ENCODE results near the gene DPAGT1.
A peak's percentile ranks its signal among the peaks of the same experiment; 100 is the strongest.
"Not testable (repeated sequence)": the region's sequence is repeated elsewhere in the genome, so short reads cannot be mapped to it uniquely, and the experiment has no call there.

DPAGT1 gene

DNA sequence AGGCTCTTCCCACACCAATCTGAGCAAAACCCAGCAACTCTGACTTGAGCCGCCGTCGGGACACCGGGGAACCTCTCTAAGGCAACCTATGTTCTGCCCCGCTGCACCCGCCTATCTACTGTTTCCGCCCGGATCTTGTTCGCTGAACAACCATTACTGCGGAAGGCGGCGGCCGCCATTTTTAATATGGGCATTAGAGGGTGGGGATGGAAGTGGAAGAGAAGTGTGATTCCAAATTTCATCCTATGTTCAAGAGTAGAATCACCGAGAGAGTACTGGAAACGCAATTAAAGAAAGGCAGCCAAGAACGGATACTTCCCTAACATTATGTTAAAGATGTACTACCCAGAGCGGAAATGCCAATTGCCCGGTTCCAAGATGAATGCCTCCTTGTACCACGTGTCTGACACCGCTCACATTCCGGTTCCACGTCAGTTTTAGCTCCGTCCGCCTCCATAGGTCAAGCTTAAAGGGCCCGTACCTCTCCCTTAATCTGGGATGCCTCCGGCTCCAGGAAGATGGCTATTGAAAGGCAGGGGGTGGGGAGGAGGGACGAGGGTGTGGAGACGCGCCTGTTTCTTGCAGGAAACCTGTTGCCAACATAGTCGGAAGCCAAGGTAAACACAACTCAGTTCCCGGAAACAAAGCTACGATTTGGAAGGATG lies at the start of gene DPAGT1:
Gene DPAGT1 (minus strand): TSS at position 95 of the 665 bp plus-strand sequence. CDS start 198 bp downstream, outside the sequence.
- peak; percentile 97 for DNase-seq

DNA sequence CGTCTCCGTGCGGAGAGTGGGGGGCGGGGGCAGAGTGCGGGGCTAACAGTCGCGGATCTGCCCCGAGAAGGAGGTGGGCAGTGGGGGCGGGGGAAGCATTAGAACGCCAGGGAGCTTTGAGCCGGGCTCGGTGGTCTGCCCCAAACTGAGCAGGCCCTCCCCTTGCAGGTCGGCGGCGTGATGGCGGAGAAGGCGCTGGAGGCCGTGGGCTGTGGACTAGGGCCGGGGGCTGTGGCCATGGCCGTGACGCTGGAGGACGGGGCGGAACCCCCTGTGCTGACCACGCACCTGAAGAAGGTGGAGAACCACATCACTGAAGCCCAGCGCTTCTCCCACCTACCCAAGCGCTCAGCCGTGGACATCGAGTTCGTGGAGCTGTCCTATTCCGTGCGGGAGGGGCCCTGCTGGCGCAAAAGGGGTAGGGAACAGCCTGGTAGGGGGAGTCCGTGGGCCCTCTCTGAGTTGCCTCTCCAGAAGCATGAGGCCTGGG lies 48.2 kb upstream of the DPAGT1 start:
- DNase-seq: no peak

DNA sequence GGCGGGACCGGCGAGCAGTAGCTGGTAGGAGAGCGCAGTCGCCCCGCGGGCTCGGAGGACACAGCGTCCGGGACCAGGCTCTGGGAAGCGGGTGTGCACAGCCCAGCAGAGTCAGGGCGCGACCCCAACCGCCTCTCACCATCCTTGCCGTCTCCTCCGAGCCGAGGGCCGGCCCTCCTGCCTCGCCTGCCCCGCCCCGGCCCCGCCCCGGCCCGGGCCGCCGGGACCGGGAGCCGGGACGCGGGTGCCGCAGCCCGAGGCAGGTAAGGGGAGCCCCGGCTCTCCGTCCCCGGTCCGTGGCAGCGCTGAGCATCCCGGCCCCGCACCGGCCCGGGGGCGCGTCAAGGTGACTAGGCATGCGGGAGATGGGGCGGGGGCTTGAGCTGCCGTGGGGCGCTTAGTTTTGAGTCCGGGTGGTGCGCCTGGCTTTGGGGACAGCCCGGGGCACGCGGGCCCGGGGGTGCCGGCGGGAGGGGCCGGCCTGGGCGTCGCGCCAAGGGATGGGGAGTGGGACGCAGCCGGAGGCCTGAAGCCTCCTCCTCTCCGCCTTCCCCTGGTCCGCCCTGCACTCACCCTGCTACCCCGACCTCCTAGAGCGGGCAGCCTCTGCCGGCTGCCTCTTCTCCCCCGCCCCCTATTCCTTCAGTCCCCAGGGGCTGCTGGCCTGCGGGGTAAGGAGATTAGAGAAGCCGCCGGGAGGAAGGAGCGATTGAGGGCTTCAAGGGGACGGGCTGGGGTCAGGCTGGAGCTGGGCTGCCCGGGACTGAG lies 47.5 kb upstream of the DPAGT1 start, which contains the start of gene ABCG4:
Gene ABCG4 (plus strand): TSS at position 35 of the 768 bp plus-strand sequence. CDS start 914 bp downstream, outside the sequence.
- peak; percentile 39 to 54 for DNase-seq

DNA sequence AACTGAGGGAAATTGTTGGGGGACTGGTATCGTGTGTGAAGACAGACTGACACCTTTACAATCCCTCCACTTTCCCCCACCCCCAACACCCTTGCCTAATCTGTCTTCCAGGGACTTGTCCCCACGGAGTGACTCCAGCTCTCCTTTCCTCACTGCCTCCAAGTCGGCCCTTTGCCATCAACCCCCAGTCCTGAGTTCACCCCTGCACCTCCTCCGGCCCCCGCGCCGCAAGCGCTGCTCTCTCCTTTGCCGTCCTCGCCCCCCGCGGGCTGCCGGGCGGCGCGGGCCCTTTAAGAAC lies 47.0 kb upstream of the DPAGT1 start:
- DNase-seq: no peak

DNA sequence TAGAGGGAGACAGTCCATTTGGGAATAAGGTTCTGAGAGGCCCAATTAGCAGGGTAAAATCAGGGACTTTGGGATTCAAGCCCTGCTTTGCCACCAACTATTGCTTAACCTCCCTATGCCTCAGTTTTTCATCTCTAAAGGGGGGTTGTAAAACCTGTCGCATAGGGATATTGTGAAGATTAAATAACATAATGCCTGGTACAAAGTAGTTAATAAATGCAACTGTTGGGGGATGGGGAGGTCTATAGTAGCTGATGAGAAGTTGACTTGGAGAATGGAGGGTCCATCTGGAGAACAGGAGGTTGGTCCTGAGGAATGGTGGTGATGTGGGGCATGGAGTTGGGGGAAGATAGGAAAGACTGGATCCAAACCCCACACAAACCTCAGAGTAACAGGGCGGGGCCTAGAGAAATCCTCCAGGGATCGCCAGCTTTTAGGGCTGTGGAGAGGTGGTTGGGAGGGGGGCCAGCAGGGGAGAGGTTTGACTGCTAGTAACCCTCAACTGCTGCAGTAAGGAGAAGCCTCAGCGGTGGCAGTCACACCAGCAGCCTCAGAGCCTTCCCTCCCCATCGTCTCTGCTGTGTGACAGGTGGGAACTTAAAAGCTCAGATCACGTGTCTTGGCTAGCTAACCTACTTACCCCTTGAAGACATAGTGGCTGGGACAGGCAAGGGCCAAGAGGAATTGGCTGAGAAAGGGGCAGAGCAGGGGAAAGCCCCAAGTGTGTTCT lies 46.1 kb upstream of the DPAGT1 start:
- DNase-seq: peak; percentile 87 to 92

DNA sequence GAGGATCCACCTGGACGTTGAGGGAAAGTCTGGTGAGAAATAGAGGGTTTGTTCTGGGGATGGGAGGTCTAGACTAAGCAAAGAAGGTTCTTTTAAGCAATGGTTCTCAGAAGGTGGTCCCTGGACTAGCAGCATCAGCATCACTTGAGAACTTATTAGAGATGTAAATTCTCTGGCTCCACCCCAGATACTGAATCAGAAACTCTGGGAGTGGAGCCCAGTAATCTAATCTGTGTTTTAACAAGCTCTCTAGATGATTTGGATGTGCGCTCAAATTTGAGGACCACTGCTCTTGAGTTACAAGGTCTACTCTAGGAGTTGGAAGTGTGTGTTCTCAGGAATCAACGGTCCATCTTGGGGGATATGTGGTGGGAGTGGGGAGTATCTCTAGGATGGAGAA lies 43.9 kb upstream of the DPAGT1 start:
- no peak for DNase-seq

DNA sequence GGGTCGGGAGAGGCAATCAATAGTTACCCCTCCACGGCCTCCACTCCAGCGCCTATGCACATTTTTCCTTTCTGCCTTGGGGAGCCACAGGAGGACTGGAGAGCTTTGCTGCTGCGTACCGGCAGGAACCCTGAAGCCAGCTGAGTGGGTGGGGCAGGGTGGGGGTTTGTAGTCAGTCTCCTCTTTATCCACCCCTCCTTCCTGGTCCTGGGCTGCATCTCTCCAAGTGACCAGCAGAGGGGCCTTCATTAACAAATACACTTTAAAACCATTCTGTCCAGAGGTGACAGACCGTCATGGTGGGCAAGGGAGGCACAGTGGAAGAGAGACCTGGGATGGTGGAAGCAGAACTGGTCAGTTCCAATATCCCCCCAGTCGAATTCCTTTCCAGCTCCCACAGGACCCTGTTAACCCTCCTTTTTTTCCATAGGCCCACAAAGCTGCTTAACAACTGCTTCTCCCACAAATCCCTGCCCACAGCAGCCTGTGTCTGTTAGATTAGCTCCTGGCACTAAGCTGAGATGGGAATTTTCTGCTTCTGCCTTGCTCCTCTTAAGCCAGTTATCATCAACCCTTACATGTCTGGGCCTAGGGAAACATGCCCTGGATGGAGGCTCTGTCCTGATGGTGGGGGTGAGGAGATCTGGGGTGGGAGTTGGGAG lies 43.3 kb upstream of the DPAGT1 start:
- peak; percentile 48 to 74 for DNase-seq

DNA sequence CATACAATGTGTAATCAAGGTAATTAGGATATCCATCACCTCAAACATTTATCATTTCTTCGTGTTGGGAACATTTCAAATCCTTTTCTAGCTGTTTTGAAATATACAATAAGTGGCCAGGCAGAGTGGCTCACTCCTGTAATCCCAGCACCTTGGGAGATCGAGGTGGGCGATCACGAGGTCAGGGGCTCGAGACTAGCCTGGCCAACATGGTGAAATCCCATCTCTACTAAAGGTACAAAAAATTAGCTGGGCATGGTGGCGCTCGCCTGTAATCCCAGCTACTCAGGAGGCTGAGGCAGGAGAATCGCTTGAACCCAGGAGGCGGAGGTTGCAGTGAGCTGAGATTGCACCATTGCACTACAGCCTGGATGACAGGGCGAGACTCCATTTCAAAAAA lies 37.6 kb upstream of the DPAGT1 start:
- DNase-seq: not testable (repeated sequence)

DNA sequence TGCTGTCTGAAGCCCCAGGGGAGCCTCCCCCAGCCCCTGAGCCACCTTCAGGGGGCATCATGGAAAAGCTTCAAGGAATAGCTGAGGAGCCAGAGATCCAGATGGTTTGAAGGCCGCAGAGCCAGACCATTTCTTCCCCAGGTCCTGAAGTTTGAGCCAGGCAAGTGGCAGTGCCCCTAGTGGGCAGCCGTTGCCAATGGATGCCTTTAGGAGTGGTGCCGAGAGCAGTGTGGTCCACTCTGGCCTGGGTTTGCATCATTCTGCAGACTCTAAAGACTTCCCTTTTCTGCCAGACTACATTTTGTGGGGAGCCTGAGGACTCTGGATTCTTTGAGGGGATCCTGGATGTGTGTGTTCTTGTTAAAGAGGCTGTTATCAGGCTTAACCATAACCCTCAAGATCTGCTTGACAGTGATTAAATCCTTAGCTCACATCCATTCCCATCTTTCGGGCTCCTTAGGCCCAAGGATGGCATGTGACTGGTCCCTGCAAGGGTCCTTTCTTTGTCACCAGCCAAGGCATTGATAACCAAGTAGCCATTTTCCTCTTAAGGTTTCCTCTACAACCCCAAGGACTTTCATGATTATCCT lies 32.8 kb upstream of the DPAGT1 start:
- no peak for DNase-seq

DNA sequence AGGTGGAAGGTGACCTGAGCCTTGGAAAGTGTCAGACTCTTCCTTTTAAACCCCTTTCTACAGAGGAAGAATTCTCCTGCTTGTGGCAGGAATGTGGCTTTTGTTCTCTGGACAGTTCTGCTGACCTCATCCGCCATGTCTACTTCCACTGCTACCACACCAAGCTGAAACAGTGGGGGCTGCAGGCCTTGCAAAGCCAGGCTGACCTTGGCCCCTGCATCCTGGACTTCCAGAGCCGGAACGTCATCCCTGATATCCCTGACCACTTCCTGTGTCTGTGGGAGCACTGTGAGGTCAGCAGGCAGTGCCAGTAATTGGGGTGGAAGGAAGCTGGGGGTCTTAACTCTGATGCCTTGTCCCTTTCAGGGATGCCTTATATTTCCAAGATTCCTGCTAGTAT lies 29.0 kb upstream of the DPAGT1 start:
- no peak for DNase-seq

DNA sequence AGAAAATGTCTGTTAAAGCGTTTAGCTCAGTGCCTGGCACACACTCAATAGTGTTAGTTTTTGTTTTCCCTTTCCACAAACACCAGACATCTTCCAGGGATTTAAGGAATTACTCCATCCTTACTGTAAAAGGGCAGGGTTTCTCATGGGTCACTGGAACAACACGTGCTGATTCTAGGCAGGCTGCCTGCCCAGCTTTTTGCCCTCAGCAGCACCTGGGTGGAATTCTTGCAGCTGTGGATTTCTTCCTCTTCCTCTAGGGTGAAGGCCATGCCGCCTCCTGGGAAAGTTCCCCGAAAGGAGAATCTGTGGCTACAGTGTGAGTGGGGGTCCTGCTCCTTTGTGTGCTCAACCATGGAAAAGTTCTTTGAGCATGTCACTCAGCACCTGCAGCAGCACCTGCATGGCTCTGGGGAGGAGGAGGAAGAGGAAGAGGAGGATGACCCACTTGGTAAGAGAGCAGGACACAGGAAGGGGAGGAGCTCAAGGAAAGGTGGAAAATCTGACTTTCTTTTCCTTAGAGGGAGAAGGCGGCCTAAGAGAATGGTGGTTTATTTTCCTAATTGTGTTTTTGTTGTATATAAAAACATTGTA lies 25.1 kb upstream of the DPAGT1 start:
- no peak for DNase-seq

DNA sequence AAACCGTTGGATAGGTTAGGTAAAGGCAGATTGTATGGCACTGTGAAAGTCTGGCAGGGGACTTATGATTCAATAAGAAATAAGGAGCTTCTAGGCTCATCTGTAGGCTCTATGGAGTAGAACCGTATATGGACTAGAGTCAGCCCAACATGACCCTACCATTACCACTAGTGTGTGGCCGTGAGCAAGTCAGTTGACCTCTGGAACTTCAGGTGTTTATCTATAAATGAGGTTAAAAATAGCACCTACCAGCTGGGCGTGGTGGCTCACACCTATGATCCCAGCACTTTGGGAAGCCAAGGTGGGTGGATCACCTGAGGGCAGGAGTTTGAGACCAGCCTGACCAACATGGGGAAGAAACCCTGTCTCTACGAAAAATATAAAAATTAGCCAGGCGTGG lies 24.2 kb upstream of the DPAGT1 start:
- DNase-seq: no peak

DNA sequence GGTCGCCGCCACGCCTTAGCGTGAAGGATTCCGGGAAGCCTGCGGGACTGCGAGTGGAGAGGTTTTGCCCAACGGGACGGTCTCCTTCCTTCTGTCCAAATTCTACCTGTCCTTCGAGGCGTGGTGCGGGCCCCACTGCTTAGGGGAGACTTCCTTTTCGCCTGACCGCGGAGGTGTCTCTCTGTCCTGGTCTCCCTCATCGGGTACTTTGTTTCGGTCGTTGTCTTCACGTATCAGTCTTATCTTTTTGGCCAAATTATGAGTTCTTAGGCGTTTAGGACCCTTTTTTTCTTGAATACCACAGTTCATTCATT lies 20.1 kb upstream of the DPAGT1 start:
- no peak for DNase-seq

DNA sequence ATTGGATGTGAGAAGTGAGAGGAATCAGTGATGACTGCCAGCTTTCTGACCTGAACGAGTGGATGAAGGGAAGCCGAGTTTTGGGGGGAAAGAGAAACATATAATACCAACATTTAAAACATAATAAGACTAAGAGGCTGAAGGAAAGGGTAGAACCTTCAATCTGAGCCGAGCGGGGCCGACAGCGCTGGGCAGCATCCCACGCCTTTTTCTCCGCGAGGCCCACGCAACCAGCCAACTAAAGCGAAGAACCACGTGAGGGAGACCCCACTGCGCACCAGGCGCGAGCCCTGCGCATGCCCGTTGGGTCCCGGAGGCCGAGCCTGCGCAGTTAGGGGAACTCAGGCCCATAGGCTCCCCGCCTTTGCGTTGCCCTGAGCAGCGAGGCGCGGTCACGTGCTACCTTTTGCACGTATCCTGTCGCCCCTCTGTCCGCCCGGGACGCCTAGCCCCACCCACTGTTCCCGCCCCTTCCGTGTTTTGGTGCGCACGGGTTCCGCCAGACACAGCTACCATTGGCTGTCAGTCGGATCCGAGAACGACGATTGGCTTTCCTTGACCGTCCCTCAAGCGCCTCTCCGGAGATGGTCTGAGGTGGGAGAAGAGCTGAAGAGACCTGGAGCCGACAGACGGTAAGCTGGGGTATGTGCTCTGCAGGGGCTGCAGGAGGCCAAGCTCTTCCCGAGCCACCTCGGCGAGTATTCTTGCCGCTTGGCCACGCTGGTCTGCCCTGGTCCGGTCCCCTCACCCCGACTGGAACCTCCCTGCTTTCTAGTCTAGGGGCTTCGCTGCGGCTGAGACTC lies 19.6 kb upstream of the DPAGT1 start, which contains the start of gene HINFP:
Gene HINFP (plus strand): TSS at position 573 of the 803 bp plus-strand sequence. CDS start 5,365 bp downstream, outside the sequence.
- DNase-seq: peak; percentile 98 to 99

DNA sequence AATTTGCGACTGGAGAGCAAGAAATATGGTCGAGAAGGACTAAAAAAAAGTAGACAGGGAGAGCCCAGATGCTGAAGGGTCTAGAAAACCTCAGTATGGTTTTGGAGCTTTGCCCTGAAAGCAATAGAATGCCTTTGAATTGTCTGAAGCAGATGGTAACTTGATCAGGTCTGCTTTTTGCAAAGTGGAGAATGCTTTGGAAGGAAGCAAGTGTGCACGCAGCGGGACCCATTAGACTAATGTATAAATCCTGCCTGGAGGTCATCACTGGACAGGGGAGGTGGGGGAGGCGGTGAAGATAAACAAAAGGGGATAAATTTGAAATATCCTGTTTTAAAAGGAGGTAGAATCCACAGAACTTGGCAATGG lies 19.0 kb upstream of the DPAGT1 start:
- peak; percentile 40 to 66 for DNase-seq

DNA sequence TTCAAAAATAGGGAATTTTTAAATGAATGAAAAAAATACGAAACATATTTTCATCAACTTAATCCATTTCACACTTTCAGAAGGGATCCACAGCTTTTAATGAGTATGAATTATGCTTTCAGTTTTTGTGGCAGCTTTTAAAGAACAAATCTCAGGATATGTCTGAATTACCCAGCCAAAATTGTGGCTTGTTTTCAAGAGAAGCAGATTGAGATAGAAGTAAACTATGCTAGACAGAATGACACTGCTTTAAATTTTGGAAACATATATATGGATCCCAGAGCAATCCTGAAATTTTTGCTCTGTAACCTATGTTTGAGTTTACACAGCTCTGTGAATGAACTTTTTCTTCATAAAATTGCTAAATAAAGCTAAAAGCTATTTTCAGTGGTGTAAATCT lies 17.3 kb upstream of the DPAGT1 start:
- DNase-seq: no peak

DNA sequence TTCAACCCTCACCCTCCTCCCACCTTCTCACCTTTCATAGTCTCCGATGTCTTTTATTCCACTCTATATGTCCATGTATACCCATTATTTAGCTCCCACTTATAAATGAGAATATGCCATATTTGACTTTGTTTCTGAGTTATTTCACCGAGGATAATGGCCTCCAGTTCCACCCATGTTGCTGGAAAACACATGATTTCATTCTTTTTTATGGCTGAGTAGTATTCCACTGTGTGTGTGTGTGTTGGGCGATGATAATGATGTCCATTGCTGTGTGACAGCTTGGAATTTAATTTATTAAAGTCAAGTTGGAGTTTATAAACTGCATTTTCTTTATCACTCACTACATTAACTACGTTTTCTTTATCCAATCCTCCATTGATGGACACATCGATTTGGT lies 16.6 kb upstream of the DPAGT1 start:
- no peak for DNase-seq

DNA sequence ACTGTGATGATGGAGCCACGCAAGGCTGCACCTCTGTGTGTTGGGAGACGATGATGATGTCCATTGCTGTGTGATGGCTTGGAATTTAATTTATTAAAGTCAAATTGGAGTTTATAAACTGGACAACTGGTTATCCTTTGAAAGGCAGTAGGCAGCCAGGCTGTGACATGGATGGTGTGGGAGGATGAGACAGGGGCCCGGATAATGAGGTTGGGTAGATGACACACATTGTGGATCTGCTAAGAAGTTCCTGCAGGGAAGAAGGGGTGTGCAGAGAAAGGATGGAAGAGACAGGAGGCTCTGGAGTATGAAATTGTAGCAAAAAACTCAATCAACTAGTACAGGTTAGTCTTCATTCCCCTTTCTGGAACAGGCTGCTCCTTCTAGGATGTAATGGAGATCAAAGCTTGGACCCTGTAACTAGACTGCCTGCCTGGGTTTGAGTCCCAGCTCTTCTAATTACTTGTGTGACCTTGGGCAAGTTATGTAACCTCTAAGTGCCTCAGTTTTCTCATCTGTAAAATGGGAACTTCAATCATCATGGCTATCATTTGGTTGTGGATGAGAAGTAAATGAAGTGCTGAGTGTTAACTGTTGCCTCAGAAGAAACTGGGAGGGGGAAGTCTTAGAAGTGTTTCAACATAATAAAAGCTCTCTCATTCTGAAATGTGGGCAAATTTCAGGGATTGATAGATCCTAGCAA lies 15.5 kb upstream of the DPAGT1 start:
- DNase-seq: no peak

DNA sequence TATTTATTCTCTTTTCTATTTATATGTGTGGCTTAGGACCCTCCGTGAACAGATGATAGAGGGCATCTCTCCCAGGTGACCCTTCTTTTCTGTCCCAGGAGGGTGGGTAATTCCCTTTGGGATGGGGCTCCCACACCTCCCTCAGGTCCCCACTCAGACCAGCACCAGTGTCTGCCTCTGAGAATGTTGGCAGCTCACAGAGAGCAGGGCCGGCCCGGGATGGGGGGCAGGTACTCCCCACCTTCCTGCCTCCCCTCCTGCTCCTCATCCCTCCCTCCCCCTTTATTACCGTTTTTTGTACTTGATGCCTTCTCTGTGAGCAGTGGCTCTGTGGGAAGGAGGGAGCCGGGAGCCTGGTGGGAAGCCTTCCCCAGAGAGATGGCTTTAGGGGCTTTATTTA lies 14.9 kb upstream of the DPAGT1 start:
- DNase-seq: no peak

DNA sequence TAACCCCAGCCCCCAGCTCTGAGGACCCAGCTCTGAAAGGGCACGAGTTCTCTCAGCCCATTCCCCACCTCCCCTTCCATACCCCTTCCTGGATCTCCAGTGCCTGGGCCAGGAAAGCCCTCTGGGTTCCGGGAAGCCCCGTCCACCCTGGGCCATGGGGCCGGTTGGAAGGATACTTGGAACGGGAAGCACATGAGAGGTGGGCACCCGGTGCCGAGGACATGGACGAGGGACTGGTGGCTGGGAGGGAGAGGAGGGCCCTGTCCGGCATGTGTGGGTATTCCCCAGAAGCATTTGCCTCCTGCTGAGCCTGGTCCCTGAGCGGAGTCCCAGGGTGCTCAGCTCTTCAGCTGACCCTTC lies 14.6 kb upstream of the DPAGT1 start:
- DNase-seq: no peak

Measured in NCI-H524 (cell line).